CD1c-positive myeloid dendritic cell (primary cell): ENCODE measurements around the gene P2RY12.
"Not testable (repeated sequence)": the region's sequence is repeated elsewhere in the genome, so short reads cannot be mapped to it uniquely, and the experiment has no call there.

Source experiments
- DNase-seq: peaks from one replicate; pipeline ENCODE4 v3.0.0-alpha.2; 2016; ENCODE audit errors: extremely low spot score

The P2RY12 gene

DNA sequence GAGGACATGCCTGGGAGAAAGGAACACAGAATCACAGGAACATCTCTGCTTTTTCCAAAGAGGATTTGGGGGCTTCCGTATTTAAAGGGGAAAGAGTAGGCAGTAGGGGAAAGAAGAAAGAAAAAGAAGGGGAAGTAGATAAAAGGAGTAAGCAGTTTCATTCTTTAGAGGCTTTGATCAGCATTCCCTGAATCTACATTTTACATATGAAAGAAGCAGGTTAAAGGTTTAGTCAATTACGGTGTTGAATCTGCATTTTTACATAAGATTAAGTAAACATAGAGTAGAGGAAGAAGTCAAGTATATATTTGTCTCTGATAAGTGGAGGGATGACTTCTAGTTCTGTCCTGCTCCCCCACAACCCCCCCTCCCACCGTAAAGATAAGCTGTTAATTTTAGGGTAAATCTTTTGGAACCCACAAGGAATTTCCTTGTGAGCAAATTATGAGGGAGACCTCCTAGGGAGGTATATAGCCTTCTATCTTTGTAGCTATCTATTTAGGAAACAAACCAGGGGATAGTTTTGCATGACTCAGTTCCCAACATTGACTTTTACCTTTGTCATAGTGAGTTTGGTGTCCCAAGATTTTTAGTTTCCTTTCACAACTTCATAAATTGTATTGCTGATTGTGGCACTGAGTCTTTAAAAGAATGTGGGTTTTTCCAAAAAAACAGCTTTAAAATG, 8.7 kb upstream of the P2RY12 start:
- DNase-seq = no peak

- DNase-seq = not testable (repeated sequence)
These were observed 7.6 kb upstream of the P2RY12 start for GRCh38 chr3:151392191-151392590.

DNA sequence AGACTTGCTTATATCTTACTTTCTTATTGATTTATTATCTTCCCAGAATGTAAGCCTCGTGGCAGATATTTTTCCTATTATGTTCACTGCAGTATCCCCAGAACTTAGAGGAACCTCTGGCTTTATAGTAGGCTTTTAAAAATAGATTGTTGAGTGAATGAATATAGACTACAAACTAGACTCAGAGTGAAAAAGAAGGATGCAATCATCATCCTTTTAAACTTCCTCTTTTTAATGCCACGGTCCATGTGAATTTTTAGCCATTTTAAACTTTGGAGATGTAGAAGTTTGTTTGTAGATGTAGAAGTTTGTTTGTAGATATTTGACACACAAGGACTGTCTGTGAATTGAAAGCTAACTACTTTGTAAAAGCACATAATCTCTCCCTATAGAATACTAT, 7.2 kb upstream of the P2RY12 start:
- DNase-seq = peak; percentile 63

DNA sequence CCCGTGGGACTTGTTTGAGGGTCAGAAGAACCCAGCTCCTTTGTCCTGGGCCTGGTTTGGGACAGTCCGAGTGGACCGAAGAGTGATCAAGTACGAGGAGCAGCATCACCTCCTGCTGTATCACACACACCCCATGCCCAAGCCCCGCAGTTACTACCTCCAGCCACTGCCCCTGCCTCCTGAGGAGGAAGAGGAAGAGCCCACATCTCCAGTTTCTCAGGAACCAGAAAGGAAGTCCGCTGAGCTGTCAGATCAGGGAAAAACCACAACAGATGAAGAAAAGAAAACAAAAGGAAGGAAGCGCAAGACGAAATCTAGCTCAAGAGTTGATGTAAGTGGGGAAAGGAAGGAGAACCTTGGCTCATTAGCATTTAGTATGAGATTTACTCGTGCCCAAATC, 3.3 kb upstream of the P2RY12 start:
- DNase-seq = peak; percentile 68

GRCh38 chr3:151387432-151387831, 2.9 kb upstream of the P2RY12 start:
- peak; percentile 41 for DNase-seq

DNA sequence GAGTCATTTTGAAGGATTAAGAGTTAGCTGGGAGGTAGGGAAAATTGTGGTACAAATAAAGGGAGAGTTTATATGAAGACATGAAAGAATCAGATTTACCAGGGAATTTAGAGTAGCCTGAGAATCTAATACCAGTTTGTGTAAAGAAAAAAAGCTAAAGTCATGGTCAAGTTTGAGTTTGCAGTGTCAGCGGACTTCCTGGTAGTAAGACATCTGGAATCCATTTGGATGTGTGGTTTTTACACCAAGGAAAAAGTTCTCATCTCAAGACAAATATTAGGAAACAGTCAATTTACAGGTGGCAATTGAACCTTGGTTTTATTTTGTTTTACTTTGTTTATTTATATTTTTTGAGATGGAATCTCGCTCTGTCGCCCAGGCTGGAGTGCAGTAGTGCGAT, 1.5 kb upstream of the P2RY12 start:
- no peak for DNase-seq

DNA sequence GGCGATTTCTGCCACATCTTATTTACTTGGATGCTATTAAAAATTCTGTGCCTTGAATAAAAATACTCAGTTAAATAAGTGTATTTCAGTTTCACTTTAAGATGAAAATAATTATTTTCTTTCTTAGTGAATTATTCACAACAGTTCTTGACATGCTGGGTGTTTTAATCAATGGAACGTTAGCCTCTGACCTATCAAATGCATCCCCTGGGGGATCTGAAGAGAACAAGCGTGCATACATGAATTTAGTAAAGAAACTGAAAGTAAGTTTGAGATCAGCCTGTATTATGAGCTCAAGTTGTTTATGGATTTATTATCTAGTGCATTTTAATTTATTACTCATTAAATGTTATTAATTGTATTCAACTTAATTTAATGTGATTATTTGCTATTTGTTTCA, 597 bp downstream of the P2RY12 start:
- no peak for DNase-seq

GRCh38 chr3:151383111-151383510, 1.4 kb downstream of the P2RY12 start:
- DNase-seq = no peak

GRCh38 chr3:151382671-151383070, 1.9 kb downstream of the P2RY12 start:
- DNase-seq = peak; percentile 17

GRCh38 chr3:151379083-151379734, 5.3 kb downstream of the P2RY12 start:
- DNase-seq = peak; percentile 16

DNA sequence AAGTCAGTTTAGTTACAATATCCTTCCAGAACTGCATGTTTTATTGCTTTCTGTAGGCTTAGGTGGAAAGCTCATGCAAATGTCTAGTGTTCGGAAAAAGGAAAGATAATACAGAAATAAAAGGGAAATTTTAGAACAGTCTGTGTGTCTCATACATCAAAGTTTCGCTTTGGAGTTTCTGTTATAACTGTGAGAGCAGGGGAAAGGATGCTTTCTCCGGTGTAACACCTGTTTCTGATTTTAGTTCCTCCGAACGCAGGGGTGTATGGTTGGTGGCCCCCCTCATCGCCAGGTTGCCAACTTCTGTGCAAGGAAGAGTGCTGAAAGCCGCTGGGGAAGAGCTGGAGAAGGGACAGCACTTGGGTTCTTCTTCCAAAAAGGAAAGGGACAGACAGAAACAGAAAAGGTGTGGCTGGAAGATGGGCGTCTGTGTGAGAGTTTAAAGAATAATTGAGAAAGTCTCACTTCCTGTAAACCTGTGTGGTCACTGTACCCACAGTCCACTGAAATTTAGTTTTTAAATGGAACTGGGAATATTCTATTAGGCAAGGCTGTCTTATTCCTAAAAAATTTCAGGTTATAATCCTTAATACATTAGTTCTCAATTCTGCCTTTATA, 6.7 kb downstream of the P2RY12 start:
- DNase-seq = no peak

GRCh38 chr3:151372063-151372820, 12.3 kb downstream of the P2RY12 start:
- DNase-seq = no peak

DNA sequence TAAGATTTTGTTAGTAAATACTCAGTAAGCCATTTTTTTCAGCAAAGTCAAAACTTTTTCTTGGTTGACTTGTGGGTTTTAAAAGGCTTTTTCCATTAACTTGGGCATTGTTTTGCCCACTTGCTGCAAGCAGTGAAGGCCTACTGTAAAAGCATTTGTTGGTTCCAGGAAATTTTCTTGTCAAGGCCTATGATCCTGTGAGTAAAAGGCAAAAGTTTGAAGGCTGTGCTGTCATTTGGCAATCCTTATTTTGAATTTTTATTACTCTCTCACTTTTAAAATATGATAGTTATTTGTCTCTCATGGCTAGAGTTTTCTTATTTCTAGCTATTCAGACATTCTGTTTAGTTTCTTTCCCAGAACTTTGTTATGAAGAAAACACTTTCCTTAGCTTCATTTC, 13.0 kb downstream of the P2RY12 start:
- no peak for DNase-seq

DNA sequence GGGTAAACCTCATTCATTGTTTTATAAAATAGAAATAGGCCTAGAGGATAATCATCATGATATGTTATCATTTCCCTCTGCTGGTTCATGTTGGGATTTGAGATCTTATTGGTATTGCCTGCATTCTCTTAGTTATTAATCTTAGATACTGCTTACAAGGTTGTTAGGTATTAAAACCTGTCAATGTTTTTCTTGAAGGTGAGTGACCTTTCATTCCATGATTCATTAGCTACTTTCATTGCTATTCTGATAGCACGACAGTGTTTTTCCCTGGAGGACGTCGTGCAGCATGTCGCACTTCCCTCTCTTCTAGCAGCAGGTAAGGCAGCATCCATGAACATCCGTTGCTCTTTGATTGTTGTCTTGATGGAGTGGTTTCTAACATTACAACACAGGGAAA, 17.1 kb downstream of the P2RY12 start:
- no peak for DNase-seq

GRCh38 chr3:151366993-151367392, 17.6 kb downstream of the P2RY12 start:
- no peak for DNase-seq

GRCh38 chr3:151362751-151363174, 21.8 kb downstream of the P2RY12 start:
- DNase-seq = peak; percentile 65

DNA sequence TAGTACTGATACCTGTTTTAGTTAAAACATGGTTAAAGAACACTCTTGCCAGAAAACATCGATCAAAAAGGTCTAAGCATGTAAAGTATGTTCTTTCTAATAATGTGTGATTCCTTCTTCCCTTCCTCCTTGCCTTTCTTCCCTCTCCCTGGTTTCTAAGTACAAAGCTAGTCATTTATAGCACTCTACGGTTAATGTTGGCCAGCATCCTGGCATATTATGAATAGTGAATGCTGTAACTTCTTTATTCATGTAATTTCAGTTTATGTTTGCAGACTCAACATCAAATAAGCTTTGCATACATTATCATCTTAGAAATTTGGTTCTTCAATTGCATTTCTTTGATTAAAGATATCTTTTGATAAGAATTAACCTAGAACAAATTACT, 27.1 kb downstream of the P2RY12 start:
- peak; percentile 17 for DNase-seq

- DNase-seq = peak; percentile 63
These were observed 27.6 kb downstream of the P2RY12 start for GRCh38 chr3:151356794-151357462.

- DNase-seq = peak; percentile 37
These were observed 32.9 kb downstream of the P2RY12 start for GRCh38 chr3:151351648-151352047.

DNA sequence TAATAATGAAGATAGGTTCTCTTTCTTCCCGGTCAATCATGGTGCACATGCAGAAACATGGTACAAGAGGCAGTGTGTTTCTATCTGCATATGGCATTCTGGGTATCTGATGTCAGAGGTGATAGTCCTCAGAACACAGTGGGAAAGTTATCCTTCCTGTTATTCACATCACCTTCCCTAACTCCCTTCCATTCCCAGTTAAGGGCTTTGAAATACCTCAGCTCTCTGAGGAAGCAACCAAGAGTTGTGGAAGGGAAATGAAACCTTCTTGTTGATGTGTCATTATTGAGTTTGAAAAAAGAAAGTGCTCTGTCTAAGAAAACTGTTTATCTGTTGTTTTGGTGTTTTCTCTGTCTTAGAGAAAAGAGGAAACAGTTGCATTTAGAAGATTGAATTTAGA, 33.3 kb downstream of the P2RY12 start:
- DNase-seq = peak; percentile 86

GRCh38 chr3:151350656-151351055, 33.9 kb downstream of the P2RY12 start:
- DNase-seq = peak; percentile 41

- DNase-seq = peak; percentile 89
These were observed 37.1 kb downstream of the P2RY12 start for GRCh38 chr3:151347432-151347831.
